Epithelial cell of proximal tubule (primary cell): Measurements from ENCODE around the gene SH3GLB1. TPM values are rescaled to one million over a fixed set of nuclear protein-coding genes. Genes with fewer than 3 reads are reported as not detected.

ENCODE experiments used
- DNase-seq: peaks from one replicate; pipeline ENCODE4 v3.0.0-alpha.2; 2011; ENCODE audit warnings: low read depth
- H3K4me3 ChIP-seq: 2 replicates; pipeline ENCODE4 v1.5.1; 2011; ENCODE audit warnings: low read depth, mild to moderate bottlenecking, low read length
- total RNA-seq: library from RNA; depleted of rRNA; stranded (reverse); fragments of >200 nt; gene quantifications from 2 replicates; pipeline ENCODE4 v1.2.3, GENCODE V29; 2015
- TF ChIP-seq, protein P1 (sequence below): conservative IDR thresholded peaks from 2 replicates; pipeline ENCODE4 v1.5.1; 2012; ENCODE audit warnings: low read depth, mild to moderate bottlenecking, low read length

The SH3GLB1 gene
- total RNA-seq, 1 donor from 2014 or later, result 19.7 TPM

GRCh38 chr1:86757272-86757984, 53.1 kb downstream of the SH3GLB1 start:
- no peak overlapping the region for H3K4me3 ChIP-seq
- no peak for DNase-seq
- TF ChIP-seq, protein P1, sequence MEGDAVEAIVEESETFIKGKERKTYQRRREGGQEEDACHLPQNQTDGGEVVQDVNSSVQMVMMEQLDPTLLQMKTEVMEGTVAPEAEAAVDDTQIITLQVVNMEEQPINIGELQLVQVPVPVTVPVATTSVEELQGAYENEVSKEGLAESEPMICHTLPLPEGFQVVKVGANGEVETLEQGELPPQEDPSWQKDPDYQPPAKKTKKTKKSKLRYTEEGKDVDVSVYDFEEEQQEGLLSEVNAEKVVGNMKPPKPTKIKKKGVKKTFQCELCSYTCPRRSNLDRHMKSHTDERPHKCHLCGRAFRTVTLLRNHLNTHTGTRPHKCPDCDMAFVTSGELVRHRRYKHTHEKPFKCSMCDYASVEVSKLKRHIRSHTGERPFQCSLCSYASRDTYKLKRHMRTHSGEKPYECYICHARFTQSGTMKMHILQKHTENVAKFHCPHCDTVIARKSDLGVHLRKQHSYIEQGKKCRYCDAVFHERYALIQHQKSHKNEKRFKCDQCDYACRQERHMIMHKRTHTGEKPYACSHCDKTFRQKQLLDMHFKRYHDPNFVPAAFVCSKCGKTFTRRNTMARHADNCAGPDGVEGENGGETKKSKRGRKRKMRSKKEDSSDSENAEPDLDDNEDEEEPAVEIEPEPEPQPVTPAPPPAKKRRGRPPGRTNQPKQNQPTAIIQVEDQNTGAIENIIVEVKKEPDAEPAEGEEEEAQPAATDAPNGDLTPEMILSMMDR, result no peak

- no peak overlapping the region for H3K4me3 ChIP-seq
- DNase-seq, result no peak
- TF ChIP-seq, protein P1, result no peak
Measured at GRCh38 chr1:86758570-86758969, 54.2 kb downstream of the SH3GLB1 start.

- no peak overlapping the region for H3K4me3 ChIP-seq
- no peak for DNase-seq
- TF ChIP-seq, protein P1, result no peak
Measured at GRCh38 chr1:86760199-86760598, 55.8 kb downstream of the SH3GLB1 start.

GRCh38 chr1:86762336-86762735, 58.0 kb downstream of the SH3GLB1 start:
- DNase-seq, result no peak
- TF ChIP-seq, protein P1, result no peak

GRCh38 chr1:86764523-86764922, 60.1 kb downstream of the SH3GLB1 start:
- TF ChIP-seq, protein P1, result no peak
- no peak for DNase-seq
- no peak overlapping the region for H3K4me3 ChIP-seq

More at GRCh38 chr1:86762336-86762735, 58.0 kb downstream of the SH3GLB1 start:
- no peak overlapping the region for H3K4me3 ChIP-seq

- no peak overlapping the region for H3K4me3 ChIP-seq
- no peak for DNase-seq
- TF ChIP-seq, protein P1, result no peak
Measured at GRCh38 chr1:86765073-86765472, 60.7 kb downstream of the SH3GLB1 start.

DNA sequence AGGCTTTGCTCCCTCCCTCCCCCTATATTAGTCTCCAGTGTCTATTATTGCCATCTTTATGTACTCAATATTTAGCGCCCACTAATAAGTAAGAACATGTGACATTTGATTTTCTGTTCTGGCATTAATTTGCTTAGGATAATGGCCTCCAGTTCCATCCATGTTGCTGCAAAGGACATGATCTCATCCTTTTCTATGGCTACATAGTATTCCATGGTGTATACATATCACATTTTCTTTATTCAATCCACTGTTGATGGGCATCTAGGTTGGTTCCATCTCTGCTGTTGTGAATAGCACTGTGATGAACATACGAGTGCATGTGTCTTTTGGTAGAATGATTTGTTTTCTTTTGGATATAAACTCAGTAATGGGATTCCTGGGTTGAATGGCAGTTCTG, 61.3 kb downstream of the SH3GLB1 start:
- DNase-seq, result no peak
- H3K4me3 ChIP-seq, result no peak overlapping the region
- TF ChIP-seq, protein P1, result no peak
